ENCODE results near the gene FOXN4.

The FOXN4 gene

GRCh38 chr12:109310247-109311125, 1.4 kb upstream of the FOXN4 start:
- no peaks in the 10 kb centered on the region for H3K79me1 ChIP-seq (ENCODE audit: low read length)
- peaks cover 3 to 10% of the 10 kb centered on the region in 2 experiments for H3K4me1 ChIP-seq (ENCODE audit: control insufficient read depth in 1 of 2, insufficient read depth in 2 of 2, low read length in 2 of 2)
- no peak overlapping the region for H2BK120ac ChIP-seq (ENCODE audit: insufficient read depth, low read length, poor library complexity)
- H3K9ac ChIP-seq (ENCODE audit: low read length), result no peak overlapping the region
- no peak overlapping the region for H4K91ac ChIP-seq (ENCODE audit: low read depth, low read length)
- H3K9me3 ChIP-seq (ENCODE audit: insufficient read depth, low read depth, low read length), result no peaks in the 10 kb centered on the region
- H3K4me2 ChIP-seq (ENCODE audit: low read length), result peak overlapping the region; percentile 93
- no peak overlapping the region for H2AK5ac ChIP-seq (ENCODE audit: low read length)
- H4K12ac ChIP-seq (ENCODE audit: low read depth, low read length), result no peak overlapping the region
- DNase-seq, result no peak
- H2BK12ac ChIP-seq (ENCODE audit: low read length), result no peak overlapping the region
- no peak overlapping the region for H3K14ac ChIP-seq (ENCODE audit: low read length)
- no peak overlapping the region for H2AFZ ChIP-seq (ENCODE audit: insufficient read depth, low read length, poor library complexity)
- H3K4me3 ChIP-seq (ENCODE audit: low read depth, low read length), result no peak overlapping the region
- H3K79me2 ChIP-seq (ENCODE audit: control insufficient read depth, insufficient read depth, low read length, poor library complexity), result no peaks in the 10 kb centered on the region
- H3K36me3 ChIP-seq (ENCODE audit: control insufficient read depth in 1 of 2, insufficient read depth in 2 of 2, low read length in 2 of 2), result no peaks in the 10 kb centered on the region
- WGBS (ENCODE audit: extremely low coverage, insufficient coverage, insufficient read length), result no CpG with 5 or more reads among the region's 33 CpGs
- no peak overlapping the region for H3K4ac ChIP-seq (ENCODE audit: low read depth, low read length)
- no peak overlapping the region for H3K18ac ChIP-seq (ENCODE audit: low read length)
- peaks cover 35% of the 10 kb centered on the region for H3K27me3 ChIP-seq (ENCODE audit: insufficient read depth, low read length)
- no peak overlapping the region for H3K23ac ChIP-seq (ENCODE audit: low read length)
- no peak overlapping the region for H4K8ac ChIP-seq (ENCODE audit: low read depth, low read length)
- H2BK5ac ChIP-seq (ENCODE audit: low read depth, low read length, poor library complexity), result no peak overlapping the region
- H3K27ac ChIP-seq (ENCODE audit: low read depth, low read length), result no peak overlapping the region

- H4K8ac ChIP-seq (ENCODE audit: low read depth, low read length), result no peak overlapping the region
- H3K4me1 ChIP-seq (ENCODE audit: control insufficient read depth in 1 of 2, insufficient read depth in 2 of 2, low read length in 2 of 2), result peaks cover 3 to 10% of the 10 kb centered on the region in 2 experiments
- no peak overlapping the region for H2BK12ac ChIP-seq (ENCODE audit: low read length)
- H3K4me3 ChIP-seq (ENCODE audit: low read depth, low read length), result no peak overlapping the region
- H2BK5ac ChIP-seq (ENCODE audit: low read depth, low read length, poor library complexity), result no peak overlapping the region
- H3K27me3 ChIP-seq (ENCODE audit: insufficient read depth, low read length), result peaks cover 35% of the 10 kb centered on the region
- H3K9ac ChIP-seq (ENCODE audit: low read length), result no peak overlapping the region
- peak overlapping the region; percentile 93 for H3K4me2 ChIP-seq (ENCODE audit: low read length)
- no peaks in the 10 kb centered on the region for H3K79me1 ChIP-seq (ENCODE audit: low read length)
- no peak overlapping the region for H3K23ac ChIP-seq (ENCODE audit: low read length)
- no peak overlapping the region for H3K27ac ChIP-seq (ENCODE audit: low read depth, low read length)
- no peaks in the 10 kb centered on the region for H3K9me3 ChIP-seq (ENCODE audit: insufficient read depth, low read depth, low read length)
- H2AFZ ChIP-seq (ENCODE audit: insufficient read depth, low read length, poor library complexity), result no peak overlapping the region
- no peak overlapping the region for H3K18ac ChIP-seq (ENCODE audit: low read length)
- no CpG with 5 or more reads among the region's 99 CpGs for WGBS (ENCODE audit: extremely low coverage, insufficient coverage, insufficient read length)
- no peak overlapping the region for H4K91ac ChIP-seq (ENCODE audit: low read depth, low read length)
- no peak overlapping the region for H3K14ac ChIP-seq (ENCODE audit: low read length)
- H4K12ac ChIP-seq (ENCODE audit: low read depth, low read length), result no peak overlapping the region
- no peak for DNase-seq
- H2AK5ac ChIP-seq (ENCODE audit: low read length), result no peak overlapping the region
- H3K79me2 ChIP-seq (ENCODE audit: control insufficient read depth, insufficient read depth, low read length, poor library complexity), result no peaks in the 10 kb centered on the region
- no peak overlapping the region for H2BK120ac ChIP-seq (ENCODE audit: insufficient read depth, low read length, poor library complexity)
- H3K4ac ChIP-seq (ENCODE audit: low read depth, low read length), result no peak overlapping the region
- no peaks in the 10 kb centered on the region for H3K36me3 ChIP-seq (ENCODE audit: control insufficient read depth in 1 of 2, insufficient read depth in 2 of 2, low read length in 2 of 2)
Observed at GRCh38 chr12:109309381-109310246, 530 bp upstream of the FOXN4 start.

DNA sequence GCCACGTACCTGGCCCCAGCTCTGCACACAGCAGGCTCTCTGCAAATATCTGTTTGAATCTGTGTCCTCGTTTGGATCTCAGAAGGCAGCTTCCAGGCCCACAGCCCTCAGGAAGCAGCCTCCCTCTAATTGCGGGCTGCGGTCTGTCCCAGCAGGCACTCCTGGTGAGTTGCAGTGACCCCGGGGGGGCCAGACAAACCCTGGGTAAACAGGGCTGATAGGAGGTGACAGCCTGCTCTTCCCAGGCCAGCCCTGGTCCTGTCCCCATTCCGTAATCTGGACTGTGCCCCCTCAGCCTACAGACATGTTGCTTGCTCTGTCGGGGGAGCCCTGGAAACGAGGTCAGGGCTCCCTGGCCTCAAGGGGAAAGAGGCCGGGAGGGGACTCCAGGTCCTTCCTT, 2.0 kb downstream of the FOXN4 start:
- Histone ChIP-seq H3K4me1 (ENCODE audit: control insufficient read depth in 1 of 2, insufficient read depth in 2 of 2, low read length in 2 of 2) (peaks cover 3 to 10% of the 10 kb centered on the region in 2 experiments), H3K23ac (ENCODE audit: low read length) (no peak overlapping the region), H4K91ac (ENCODE audit: low read depth, low read length) (no peak overlapping the region), H3K79me2 (ENCODE audit: control insufficient read depth, insufficient read depth, low read length, poor library complexity) (no peaks in the 10 kb centered on the region), H4K8ac (ENCODE audit: low read depth, low read length) (no peak overlapping the region), H3K4ac (ENCODE audit: low read depth, low read length) (no peak overlapping the region), H3K9ac (ENCODE audit: low read length) (no peak overlapping the region), H2AFZ (ENCODE audit: insufficient read depth, low read length, poor library complexity) (no peak overlapping the region), H3K9me3 (ENCODE audit: insufficient read depth, low read depth, low read length) (no peaks in the 10 kb centered on the region), H2BK5ac (ENCODE audit: low read depth, low read length, poor library complexity) (no peak overlapping the region), H3K27me3 (ENCODE audit: insufficient read depth, low read length) (peaks cover 35% of the 10 kb centered on the region), H3K4me3 (ENCODE audit: low read depth, low read length) (no peak overlapping the region), H2AK5ac (ENCODE audit: low read length) (no peak overlapping the region), H2BK12ac (ENCODE audit: low read length) (no peak overlapping the region), H3K27ac (ENCODE audit: low read depth, low read length) (no peak overlapping the region), H3K18ac (ENCODE audit: low read length) (no peak overlapping the region), H2BK120ac (ENCODE audit: insufficient read depth, low read length, poor library complexity) (no peak overlapping the region), H4K12ac (ENCODE audit: low read depth, low read length) (no peak overlapping the region), H3K4me2 (ENCODE audit: low read length) (no peak overlapping the region), H3K36me3 (ENCODE audit: control insufficient read depth in 1 of 2, insufficient read depth in 2 of 2, low read length in 2 of 2) (no peaks in the 10 kb centered on the region), H3K14ac (ENCODE audit: low read length) (no peak overlapping the region), H3K79me1 (ENCODE audit: low read length) (no peaks in the 10 kb centered on the region)
- WGBS (ENCODE audit: extremely low coverage, insufficient coverage, insufficient read length), result no CpG with 5 or more reads among the region's 9 CpGs
- DNase-seq, result no peak

DNA sequence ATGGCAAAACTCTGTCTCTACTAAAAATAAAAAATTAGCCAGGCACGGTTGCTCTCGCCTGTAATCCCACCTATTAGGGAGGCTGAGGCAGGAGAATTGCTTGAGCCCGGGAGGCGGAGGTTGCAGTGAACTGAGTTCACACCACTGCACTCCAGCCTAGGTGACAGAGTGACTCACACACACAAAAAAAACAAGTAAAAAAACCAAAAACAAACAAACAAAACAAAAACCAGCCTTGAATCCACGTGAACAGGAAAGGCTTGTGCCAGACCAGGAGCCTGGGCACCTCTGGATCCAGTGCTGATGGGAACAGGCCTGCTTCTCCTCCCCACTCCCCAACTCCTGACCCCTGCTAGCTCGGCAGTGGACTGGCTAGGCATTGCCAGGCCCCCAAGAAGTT, 3.5 kb downstream of the FOXN4 start:
- Histone ChIP-seq H4K12ac (ENCODE audit: low read depth, low read length) (no peak overlapping the region), H3K27ac (ENCODE audit: low read depth, low read length) (no peak overlapping the region), H4K91ac (ENCODE audit: low read depth, low read length) (no peak overlapping the region), H4K8ac (ENCODE audit: low read depth, low read length) (no peak overlapping the region), H2BK120ac (ENCODE audit: insufficient read depth, low read length, poor library complexity) (no peak overlapping the region), H3K23ac (ENCODE audit: low read length) (no peak overlapping the region), H3K4me2 (ENCODE audit: low read length) (no peak overlapping the region), H3K9me3 (ENCODE audit: insufficient read depth, low read depth, low read length) (no peaks in the 10 kb centered on the region), H3K18ac (ENCODE audit: low read length) (no peak overlapping the region), H2AK5ac (ENCODE audit: low read length) (no peak overlapping the region), H3K27me3 (ENCODE audit: insufficient read depth, low read length) (peaks cover 27% of the 10 kb centered on the region), H3K9ac (ENCODE audit: low read length) (no peak overlapping the region), H3K79me2 (ENCODE audit: control insufficient read depth, insufficient read depth, low read length, poor library complexity) (no peaks in the 10 kb centered on the region), H2BK12ac (ENCODE audit: low read length) (no peak overlapping the region), H3K4me1 (ENCODE audit: control insufficient read depth in 1 of 2, insufficient read depth in 2 of 2, low read length in 2 of 2) (peaks cover 3 to 10% of the 10 kb centered on the region in 2 experiments), H3K79me1 (ENCODE audit: low read length) (no peaks in the 10 kb centered on the region), H2AFZ (ENCODE audit: insufficient read depth, low read length, poor library complexity) (no peak overlapping the region), H3K36me3 (ENCODE audit: control insufficient read depth in 1 of 2, insufficient read depth in 2 of 2, low read length in 2 of 2) (no peaks in the 10 kb centered on the region), H2BK5ac (ENCODE audit: low read depth, low read length, poor library complexity) (no peak overlapping the region), H3K4ac (ENCODE audit: low read depth, low read length) (no peak overlapping the region), H3K4me3 (ENCODE audit: low read depth, low read length) (no peak overlapping the region), H3K14ac (ENCODE audit: low read length) (no peak overlapping the region)
- no peak for DNase-seq
- no CpG with 5 or more reads among the region's 6 CpGs for WGBS (ENCODE audit: extremely low coverage, insufficient coverage, insufficient read length)
